Endothelial cell of hepatic sinusoid (primary cell): ENCODE data around the gene CENPC.
"Not testable (repeated sequence)": the region's sequence is repeated elsewhere in the genome, so short reads cannot be mapped to it uniquely, and the experiment has no call there.

Experiments
- in situ Hi-C: cut with HindIII; loops from 2 replicates; pipeline ENCODE4 v1.10.0; 2017; ENCODE audit warnings: low sequenced_read_pairs

Gene CENPC

GRCh38 chr4:67550857-67551256, 5.6 kb upstream of the CENPC start:
- in situ Hi-C loops = no loop called here

DNA sequence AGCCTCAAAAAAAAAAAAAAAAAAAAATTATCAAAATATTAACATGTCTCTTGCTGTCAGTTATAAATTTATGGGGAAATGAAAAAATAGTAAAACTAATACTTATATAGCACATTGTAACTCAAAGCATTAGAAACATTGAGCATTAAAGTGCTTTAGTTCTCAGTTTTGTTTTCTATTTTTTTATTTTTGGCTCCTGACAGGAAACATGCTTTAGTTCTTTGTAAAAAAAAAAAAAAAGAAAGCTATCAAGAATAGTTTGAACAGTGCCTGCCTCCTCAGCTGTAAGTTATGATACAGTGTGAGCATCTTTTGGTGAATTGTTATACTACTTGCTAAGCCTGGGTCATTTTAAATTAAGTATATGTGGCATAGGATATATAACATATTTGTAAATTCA, 5.1 kb upstream of the CENPC start:
- in situ Hi-C loops = no loop called here

GRCh38 chr4:67549123-67549522, 3.8 kb upstream of the CENPC start:
- in situ Hi-C loops = no loop called here

GRCh38 chr4:67546971-67547370, 1.7 kb upstream of the CENPC start:
- in situ Hi-C loops = no loop called here

GRCh38 chr4:67546004-67546356, 677 bp upstream of the CENPC start:
- in situ Hi-C loops = no loop called here

GRCh38 chr4:67542076-67542475, 3.2 kb downstream of the CENPC start:
- in situ Hi-C loops = no loop called here

DNA sequence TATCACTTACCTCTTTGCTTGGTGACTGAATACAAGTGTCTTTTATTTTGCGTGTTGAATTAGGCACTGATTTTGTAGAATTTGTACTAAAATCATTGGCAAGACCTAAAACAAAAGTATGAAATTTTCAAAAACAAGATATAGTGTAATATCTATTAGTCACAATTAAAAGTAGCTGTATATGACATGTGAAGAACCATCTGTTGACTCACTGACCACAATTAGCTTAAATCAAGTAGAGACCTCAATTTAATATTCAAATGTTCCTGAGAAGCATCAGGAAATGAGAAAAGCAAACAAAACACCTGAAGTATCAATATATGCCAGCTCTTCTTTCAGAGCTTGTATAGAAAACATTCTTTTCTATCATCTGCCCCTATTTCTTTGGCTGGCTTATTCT, 5.5 kb downstream of the CENPC start:
- in situ Hi-C loops = no loop called here

DNA sequence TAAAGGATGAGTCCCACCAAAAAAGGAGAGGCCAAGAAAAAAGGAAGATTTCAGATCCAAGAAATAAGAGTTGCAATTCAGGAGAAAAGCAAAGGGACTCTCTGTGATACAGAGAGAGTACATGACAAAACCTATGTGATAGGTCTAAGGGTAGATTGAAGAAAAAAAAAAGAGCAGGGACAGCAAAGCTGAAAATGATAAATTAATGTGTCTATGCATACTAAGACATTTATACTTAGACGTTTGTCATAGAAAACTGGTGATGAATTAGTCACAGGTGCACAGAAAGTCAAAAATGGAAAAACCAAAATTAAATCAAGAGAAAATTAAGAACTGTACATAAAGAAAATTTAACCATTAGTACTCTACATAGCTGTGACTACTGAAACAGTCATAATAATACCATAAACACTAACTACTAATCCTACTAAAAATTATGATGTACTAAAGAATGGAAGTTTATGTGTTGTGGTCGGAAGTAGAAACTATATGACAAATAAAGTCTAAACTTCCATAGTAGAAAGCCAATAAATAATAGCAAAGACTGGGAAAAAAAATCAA, 9.9 kb downstream of the CENPC start:
- in situ Hi-C loops = no loop called here

- in situ Hi-C loops = no loop called here
Observed at GRCh38 chr4:67533112-67533511, 12.2 kb downstream of the CENPC start.

DNA sequence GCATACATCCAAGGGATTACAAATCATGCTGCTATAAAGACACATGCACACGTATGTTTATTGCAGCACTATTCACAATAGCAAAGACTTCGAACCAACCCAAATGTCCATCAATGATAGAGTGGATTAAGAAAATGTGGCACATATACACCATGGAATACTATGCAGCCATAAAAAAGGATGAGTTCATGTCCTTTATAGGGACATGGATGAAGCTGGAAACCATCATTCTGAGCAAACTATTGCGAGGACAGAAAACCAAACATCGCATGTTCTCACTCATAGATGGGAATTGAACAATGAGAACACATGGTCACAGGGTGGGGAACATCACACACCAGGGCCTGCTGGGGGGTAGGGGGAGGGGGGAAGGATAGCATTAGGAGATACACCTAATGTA, 12.9 kb downstream of the CENPC start:
- in situ Hi-C loops = not testable (repeated sequence)

DNA sequence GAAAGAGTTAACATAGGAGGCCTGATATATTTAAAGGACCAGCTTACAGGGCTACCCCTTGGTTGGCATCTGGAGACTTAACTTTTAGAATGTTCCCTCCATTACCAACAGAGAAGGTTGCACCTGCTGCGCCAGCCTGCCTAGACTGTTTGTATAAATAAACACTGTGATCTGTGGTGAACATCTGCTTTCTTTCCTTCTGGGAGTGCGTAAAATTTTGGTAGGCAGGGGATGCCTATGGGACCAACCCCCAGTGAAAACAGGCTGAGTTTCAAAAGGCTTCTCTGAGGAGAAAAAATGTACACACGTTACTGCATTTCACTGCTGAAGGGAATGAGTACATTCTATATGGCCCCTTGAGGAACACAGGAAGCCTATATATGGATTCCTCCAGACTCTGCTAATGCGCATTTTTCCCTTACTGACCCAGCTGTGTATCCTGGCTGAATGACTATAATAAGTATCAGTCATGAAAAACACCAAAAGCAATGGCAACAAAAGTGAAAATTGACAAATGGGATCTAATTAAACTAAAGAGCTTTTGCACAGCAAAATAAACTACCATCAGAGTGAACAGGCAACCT, 13.8 kb downstream of the CENPC start:
- in situ Hi-C loops = no loop called here

- in situ Hi-C loops = not testable (repeated sequence)
Observed at GRCh38 chr4:67524140-67524539, 21.2 kb downstream of the CENPC start.

GRCh38 chr4:67522851-67523671, 22.2 kb downstream of the CENPC start:
- in situ Hi-C loops = no loop called here

- in situ Hi-C loops = no loop called here
Observed at GRCh38 chr4:67522230-67522629, 23.1 kb downstream of the CENPC start.

DNA sequence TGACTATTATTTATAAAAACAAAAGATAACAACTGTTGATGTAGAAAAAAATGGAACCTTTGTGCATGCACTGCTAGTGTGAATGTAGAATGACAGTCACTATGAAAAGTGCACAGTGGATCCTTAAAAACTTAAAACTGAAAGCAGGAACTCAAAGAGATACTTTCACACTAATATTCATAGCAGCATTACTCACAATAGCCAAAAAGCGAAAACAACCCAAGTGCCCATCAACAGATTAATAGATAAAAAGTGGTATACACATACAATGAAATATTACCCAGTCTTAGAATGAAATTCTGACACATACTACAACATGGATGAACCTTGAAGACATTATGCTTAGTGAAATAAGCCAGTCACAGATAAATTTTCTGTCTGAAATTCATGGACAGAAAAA, 23.8 kb downstream of the CENPC start:
- in situ Hi-C loops = no loop called here

GRCh38 chr4:67520141-67520540, 25.2 kb downstream of the CENPC start:
- in situ Hi-C loops = no loop called here

DNA sequence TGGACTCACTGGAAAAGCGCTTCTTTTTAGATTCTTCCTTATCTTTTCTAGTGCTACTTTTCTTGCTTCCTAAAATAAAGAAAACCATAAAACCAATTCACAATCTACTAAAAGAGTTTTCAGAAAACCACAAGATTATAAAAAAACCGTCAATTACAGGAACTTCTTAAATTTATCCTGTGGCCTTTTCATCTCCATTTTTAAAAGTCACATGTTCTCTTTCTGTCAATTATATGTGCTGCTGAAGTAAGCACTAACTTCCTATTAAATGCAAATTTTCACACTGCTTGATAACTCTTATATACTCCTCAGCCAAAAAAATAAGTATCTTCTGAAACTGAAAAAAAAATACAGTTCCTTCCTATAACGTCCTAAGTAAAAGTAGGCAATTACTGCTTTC, 32.8 kb downstream of the CENPC start:
- in situ Hi-C loops = no loop called here

DNA sequence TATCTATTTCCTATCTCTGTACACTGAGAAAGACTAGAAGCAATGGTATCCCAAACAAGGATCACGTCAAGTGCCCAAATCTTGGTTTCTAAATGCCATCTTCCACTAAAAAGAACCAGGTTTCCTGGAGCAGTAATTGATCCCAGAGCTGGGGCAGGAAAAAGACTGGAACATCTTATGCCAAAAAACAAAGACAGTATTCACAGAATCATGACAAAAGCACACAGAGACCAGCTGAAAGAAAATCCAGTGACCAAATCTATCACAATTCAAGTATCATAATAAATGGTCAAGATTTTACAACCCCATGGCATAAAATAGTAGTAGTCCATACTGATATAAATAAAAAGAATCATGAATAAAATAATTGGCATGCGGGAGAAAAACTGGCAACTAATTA, 44.9 kb downstream of the CENPC start:
- in situ Hi-C loops = no loop called here

GRCh38 chr4:67499799-67500198, 45.5 kb downstream of the CENPC start:
- in situ Hi-C loops = no loop called here

DNA sequence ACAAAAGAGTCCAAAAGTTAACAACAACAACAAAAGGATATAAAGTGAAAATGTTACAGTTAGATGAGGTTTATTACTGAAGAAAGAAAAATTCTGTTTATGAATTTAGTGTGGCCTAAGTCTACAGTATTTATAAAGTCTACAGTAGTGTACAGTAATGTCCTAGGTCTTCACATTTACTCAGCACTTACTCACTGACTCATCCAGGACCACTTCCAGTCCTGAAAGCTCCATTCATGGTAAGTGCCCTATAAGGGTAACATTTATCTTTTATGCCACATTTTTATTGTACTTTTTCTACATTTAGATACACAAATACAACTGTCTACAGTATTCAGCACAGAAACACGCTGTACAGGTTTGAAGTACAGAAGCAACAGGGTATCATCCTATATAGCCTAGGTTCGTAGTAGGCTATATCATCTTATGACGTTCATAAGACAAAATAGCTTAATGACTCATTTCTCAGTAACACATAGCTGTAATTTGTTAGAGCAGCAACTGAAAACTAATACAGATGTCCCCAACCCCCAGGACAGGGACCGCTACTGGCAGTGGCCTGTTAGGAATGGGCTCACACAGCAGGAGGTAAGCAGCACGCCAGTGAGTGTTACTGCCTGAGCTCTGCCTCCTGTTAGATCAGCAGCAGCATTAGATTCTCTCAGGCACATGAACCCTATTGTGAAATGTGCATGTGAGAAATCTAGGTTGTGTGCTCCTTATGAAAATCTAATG, 61.3 kb downstream of the CENPC start:
- in situ Hi-C loops = no loop called here

DNA sequence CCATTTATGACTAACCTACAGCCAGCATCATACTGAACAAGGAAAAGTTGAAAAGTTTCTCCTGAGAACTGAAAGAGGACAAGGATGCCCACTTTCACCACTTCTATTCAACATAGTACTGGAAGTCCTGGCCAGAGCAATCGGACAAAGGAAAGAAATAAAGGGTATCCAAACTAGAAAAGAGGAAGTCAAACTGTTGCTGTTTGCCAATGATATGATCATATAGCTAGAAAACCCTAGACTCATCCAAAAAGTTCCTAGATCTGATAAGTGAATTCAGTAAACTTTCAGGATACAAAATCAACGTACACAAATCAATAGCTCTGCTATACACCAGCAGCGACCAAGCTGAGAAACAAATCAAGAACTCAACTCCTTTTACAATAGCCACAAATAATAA, 64.5 kb downstream of the CENPC start:
- in situ Hi-C loops = no loop called here

DNA sequence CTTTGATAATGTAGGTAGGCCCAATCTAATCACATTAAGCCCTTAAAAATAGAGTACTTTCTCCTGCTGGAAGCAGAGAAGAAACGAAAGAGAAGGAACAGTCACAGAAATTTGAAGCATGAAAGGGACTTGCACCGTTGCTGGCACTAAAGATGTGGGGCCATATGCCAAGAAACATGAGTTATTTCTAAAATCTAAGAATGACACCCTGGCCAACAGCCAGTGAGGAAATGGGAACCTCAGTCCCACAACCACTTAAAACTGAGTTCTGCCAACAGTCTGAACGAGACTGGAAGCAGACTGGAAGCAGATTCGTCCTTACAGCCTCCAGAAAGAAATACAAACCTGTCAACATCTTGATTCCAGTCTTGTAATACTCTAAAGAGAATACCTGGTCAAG, 70.1 kb downstream of the CENPC start:
- in situ Hi-C loops = no loop called here
